Measurements from ENCODE around the gene MTHFD1L.
"Not testable (repeated sequence)": the region's sequence is repeated elsewhere in the genome, so short reads cannot be mapped to it uniquely, and the experiment has no call there.

Gene MTHFD1L

GRCh38 chr6:150865406-150866146 is at the start of gene MTHFD1L:
MTHFD1L (plus strand) TSS chr6:150865702; CDS start chr6:150865823, 121 bp downstream.
- peak; percentile 55 for DNase-seq (ENCODE audit: low read depth)

- DNase-seq (ENCODE audit: low read depth), result not testable (repeated sequence)
Measured at GRCh38 chr6:150816554-150816953, 48.9 kb upstream of the MTHFD1L start.

- DNase-seq (ENCODE audit: low read depth), result no peak
Measured at GRCh38 chr6:150822932-150823331, 42.6 kb upstream of the MTHFD1L start.

- no peak for DNase-seq (ENCODE audit: low read depth)
Measured at GRCh38 chr6:150826788-150827187, 38.7 kb upstream of the MTHFD1L start.

- DNase-seq (ENCODE audit: low read depth), result not testable (repeated sequence)
Measured at GRCh38 chr6:150828107-150828506, 37.4 kb upstream of the MTHFD1L start.

- DNase-seq (ENCODE audit: low read depth), result no peak
Measured at GRCh38 chr6:150830439-150831165, 34.9 kb upstream of the MTHFD1L start.

GRCh38 chr6:150831577-150831976 is 33.9 kb upstream of the MTHFD1L start:
- DNase-seq (ENCODE audit: low read depth), result no peak

GRCh38 chr6:150835620-150836019 is 29.9 kb upstream of the MTHFD1L start:
- DNase-seq (ENCODE audit: low read depth), result no peak

GRCh38 chr6:150840185-150840584 is 25.3 kb upstream of the MTHFD1L start:
- no peak for DNase-seq (ENCODE audit: low read depth)

GRCh38 chr6:150841189-150841588 is 24.3 kb upstream of the MTHFD1L start:
- no peak for DNase-seq (ENCODE audit: low read depth)

- DNase-seq (ENCODE audit: low read depth), result no peak
Measured at GRCh38 chr6:150841697-150842096, 23.8 kb upstream of the MTHFD1L start.

GRCh38 chr6:150844371-150844770 is 21.1 kb upstream of the MTHFD1L start:
- DNase-seq (ENCODE audit: low read depth), result no peak

- DNase-seq (ENCODE audit: low read depth), result no peak
Measured at GRCh38 chr6:150846641-150847040, 18.9 kb upstream of the MTHFD1L start.

GRCh38 chr6:150848400-150848799 is 17.1 kb upstream of the MTHFD1L start:
- no peak for DNase-seq (ENCODE audit: low read depth)

- not testable (repeated sequence) for DNase-seq (ENCODE audit: low read depth)
Measured at GRCh38 chr6:150854392-150854791, 11.1 kb upstream of the MTHFD1L start.

- not testable (repeated sequence) for DNase-seq (ENCODE audit: low read depth)
Measured at GRCh38 chr6:150855171-150855570, 10.3 kb upstream of the MTHFD1L start.

GRCh38 chr6:150857062-150857944 is 8.2 kb upstream of the MTHFD1L start:
- no peak for DNase-seq (ENCODE audit: low read depth)

GRCh38 chr6:150857945-150858308 is 7.6 kb upstream of the MTHFD1L start:
- DNase-seq (ENCODE audit: low read depth), result no peak

GRCh38 chr6:150861448-150862168 is 3.9 kb upstream of the MTHFD1L start:
- peak; percentile 55 for DNase-seq (ENCODE audit: low read depth)

GRCh38 chr6:150863213-150863928 is 2.1 kb upstream of the MTHFD1L start:
- DNase-seq (ENCODE audit: low read depth), result no peak

GRCh38 chr6:150865043-150865405 is 478 bp upstream of the MTHFD1L start:
- DNase-seq (ENCODE audit: low read depth), result no peak

All from CMK (cell line).